LoVo (cell line): ENCODE results near the gene IFITM10.
"Not testable (repeated sequence)": the region's sequence is repeated elsewhere in the genome, so short reads cannot be mapped to it uniquely, and the experiment has no call there.

Experiments
- DNase-seq: peaks from one replicate; pipeline ENCODE4 v3.0.0-alpha.2; 2016; ENCODE audit warnings: low spot score

The IFITM10 gene

DNA sequence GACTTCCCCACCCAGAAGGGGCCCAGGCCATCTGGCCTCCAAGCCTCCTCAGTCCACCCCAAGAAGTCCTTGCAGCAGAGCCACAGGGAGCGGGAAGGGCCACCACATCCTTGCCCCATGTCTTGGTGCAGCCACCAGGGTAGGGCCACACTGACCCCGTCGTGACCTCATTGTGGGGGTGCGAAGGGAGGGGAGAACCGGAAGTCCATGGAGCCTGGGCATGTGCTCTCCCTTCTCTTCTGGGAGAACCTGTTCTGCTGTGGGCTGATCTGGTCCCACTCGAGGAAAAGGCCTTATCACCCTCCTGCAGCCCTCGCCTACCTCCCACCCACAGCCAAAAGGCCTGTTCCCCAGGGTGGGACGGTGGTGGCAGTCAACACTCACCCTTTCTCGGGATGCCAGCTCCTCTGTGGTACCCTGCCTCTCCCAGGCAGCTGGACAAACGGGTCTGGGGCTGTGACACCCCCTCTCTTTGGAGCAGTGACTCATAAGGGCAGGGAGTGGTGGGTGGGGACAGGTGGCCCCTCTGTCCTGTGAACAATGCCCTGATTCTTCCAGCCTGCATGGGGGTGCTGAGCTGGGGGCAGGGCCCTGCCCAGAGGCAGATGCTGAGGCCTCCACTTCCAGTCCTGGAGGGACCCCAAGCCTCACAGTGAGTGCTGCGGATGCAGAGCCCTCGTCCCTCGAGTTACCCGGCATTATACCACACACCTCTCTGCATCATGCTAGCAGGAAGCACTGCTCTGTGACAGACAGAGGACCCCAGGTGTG is 27.9 kb upstream of the IFITM10 start:
- DNase-seq = no peak

DNA sequence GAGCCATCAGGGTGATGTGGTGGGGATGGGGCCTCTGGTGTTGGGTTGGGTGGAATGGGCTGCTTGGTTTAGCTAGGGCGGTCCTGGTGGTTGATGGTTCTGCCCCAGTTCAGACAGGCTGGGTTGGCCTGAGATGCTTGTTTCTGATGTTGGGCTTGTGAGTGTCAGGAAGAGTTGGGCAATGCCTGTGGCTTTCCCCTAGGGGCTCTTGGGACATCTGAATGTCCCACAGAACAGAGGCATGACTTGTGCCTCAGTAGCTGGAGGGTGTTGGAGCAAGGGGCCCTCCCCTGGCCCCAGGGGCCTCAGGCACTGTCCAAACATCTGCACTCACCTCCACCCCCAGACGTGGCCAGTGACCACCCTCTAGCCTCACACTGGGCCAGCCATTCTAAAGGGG is 27.3 kb upstream of the IFITM10 start:
- no peak for DNase-seq

DNA sequence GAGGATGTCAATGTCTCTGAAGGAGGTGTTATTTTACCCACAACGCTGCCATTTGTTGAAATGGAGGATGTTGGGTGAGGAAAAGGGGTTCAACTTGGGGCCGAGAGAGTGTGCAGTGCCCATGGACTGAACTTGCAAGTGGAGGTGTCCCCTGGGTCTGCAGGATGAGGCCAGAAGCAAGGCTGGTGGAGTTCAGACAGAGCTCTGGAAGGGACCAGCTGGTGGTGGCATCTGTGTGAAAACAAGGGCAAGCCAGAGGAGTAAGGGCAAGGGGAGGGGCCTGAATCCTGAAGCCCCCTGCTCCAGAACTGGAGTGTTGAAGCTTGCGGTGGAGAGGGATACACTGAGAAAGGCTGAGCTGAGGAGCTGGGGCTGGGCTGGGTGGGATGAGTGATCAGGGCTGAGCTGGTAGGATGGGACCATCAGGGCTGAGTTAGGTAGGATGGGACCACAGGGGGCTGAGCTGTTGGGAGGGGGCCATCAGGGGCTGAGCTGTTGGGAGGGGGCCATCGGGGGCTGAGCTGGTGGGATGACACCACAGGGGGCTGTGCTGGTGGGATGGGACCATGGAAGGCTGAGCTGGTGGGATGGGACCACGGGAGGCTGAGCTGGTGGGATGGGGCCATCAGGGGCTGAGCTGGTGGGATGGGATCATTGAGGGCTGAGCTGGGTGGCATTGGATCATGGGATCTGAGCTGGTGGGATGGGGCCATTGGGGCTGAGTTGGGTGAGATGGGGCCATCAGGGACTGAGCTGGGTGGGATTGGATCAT is 26.7 kb upstream of the IFITM10 start:
- no peak for DNase-seq

DNA sequence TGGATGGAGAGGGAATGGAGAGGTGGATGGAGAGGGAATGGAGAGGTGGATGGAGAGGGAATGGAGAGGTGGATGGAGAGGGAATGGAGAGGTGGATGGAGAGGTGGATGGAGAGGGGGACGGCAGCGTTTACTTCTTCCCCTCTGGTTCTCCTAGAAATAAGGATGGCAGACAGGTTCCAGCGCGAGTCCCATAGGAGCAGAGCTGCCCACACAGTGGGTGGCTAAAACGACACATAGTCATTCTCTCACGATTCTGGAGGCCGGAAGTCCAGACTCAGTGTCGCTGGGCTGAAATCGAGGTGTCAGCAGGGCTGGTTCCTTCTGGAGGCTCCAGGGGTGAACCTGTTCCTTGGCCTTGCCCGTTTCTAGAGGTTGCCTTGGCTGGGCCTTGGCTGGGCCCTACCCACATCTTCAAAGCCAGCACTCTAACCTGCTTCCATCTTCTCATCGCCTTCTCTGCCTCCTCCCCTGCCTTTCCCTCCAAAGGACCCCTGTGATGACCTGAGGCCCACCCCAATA is 26.0 kb upstream of the IFITM10 start:
- no peak for DNase-seq

DNA sequence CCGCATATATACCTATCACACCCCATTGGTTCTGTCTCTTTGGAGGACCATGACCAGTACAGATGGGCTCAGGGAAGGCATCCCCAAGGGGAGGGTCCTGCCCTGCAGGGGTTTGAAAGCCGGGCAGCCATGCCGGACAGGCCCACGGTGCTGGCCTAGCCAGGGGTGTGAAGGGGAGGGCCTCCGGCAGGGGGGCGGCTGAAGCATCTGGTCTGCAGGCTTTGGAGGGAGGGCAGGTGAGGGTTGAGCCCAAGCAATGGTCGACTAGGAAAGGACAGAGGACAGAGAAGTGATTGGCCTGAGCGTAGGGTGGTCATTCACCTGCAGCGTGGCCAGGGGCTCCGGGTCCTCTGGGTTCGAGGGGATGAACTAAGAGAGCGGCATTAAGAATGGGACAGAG is 24.5 kb upstream of the IFITM10 start:
- no peak for DNase-seq

DNA sequence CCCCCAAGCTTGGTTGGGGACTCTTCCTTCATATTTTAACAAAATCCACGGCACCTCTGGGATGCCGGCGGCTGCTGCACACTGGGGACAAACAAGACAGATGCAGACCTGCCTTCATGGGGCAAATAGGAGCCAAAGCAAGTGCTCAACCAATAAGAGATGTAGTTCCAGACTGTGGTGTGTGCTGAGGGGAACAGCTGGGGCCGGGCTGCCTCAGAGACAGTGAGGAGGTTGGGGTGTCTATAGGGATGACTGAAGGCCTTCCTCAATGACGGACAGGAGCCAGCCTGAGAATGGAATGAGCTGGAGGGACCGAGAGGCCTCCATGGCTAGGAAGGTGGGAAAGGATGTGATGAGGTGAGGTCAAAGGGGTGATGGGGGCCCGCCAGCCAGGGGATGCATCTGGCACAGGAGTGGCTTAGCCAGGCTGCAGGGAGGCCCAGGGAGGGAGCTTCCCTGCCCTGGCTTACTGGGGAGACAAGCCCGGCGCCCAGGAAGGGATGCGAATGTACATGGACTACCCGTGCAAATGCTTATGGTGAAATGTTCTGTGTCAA is 23.7 kb upstream of the IFITM10 start:
- no peak for DNase-seq

DNA sequence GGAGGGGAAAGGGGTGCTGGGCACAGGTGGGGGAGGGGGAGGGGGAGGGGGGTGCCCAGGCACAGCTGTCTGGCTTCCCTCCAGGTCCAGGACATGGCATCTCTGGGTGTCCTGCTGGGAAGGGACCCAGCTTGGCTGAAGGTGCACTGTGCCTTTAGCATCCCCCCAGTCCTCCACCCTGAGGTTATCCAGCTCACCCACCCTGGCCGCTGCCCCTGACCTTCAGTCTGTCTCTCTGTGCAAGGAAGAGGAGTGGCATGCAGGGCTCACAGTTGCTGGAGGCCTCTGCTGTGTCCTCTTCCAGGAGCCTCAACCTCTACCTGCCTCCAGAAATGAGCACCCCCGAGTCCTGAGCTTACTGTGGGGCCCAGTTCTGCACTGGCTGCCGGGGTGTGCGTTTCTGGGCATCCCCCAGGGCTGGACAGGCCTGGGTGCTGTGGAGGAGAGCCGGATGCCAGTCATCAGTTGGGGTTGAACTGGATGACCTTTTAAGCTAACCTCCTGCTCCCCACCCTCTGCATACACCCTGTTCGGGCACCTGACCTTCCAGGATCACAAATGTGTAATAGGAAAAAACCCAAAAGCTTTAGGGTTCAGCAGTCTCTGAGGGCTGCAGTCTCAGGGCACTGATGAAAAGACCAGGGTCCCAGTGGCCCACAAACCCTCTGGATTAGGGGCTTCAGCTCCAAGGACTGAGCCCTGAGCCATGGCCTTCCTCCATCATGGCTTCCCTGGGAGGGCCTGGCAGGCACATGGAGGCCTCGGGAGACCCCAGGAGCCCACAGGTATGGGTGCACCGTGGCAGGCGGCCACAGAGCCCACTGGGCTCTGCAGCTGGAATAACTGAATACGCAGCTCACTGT is 23.0 kb upstream of the IFITM10 start:
- DNase-seq = no peak

DNA sequence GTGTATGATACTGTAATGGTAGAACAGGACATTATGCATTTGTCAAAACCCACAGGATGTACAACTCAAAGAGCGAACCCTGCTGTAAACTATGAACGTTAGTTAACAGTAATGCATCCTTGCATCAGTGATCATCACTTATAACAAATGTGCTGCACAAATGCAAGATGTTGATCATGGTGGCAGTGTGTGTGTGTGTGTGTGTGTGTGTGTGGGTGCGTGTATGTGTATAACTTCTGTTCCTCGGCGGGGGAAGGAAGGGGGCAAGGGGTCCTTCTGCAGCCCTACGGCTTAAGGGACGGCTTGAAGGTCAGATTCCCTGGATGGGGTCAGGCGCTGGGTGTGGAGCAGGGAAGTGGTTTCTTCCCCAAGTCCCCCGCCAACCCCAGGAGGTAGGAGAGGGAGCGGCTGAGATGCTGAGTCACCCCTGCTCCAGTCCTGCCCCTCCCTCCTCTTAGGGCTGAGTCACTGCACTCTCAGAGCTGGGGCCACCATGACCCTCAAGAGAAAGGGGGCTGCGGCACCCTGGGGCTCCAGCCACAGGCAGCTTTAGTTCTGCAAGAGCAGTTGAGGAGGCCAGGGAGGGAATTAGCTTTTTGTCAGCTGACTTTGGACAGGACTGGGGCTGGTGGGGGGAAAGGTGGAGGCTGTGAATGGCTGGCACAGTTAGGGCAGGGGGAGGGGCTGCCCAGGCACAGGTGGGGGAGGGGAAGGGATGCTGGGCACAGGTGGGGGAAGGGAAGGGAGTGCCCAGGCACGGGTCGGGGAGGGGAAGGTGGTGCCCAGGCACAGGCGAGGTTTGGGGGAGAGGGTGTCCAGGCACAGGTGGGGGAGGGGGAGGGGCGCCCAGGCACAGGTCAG is 22.1 kb upstream of the IFITM10 start:
- DNase-seq = peak; percentile 85

DNA sequence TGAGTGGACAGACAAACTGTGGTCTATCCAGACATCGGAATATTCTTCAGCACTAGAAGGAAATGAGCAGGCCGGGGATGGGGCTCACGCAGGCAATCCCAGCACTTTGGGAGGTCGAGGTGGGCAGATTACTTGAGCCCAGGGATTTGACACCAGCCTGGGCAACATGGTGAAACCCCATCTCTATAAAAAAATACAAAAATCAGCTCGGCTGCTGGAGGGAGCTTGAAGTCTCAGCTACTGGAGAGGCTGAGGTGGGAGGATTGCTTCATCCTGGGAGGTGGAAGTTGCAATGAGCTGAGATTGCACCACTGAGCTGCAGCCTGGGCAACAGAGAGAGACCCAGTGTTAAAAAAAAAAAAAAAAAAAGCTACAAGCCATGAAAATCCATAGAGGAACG is 21.3 kb upstream of the IFITM10 start:
- DNase-seq = no peak

DNA sequence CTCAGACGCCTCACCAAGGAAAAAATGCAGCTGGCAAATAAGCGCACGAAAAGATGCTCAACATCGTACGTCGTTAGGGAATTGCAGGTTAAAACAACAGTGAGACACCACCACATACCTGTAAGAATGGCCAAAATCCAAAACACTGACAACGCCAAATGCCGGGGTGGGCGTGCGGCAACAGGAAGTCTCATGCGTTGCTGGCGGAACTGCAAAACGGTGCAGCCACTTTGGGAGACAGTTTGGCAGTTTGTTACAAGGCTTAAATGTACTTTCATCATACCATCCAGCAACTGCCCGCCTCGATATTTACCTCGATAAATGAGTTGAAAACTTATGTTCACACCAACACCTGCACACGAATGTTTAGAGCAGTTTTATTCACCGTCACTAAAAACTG is 20.9 kb upstream of the IFITM10 start:
- DNase-seq = no peak

DNA sequence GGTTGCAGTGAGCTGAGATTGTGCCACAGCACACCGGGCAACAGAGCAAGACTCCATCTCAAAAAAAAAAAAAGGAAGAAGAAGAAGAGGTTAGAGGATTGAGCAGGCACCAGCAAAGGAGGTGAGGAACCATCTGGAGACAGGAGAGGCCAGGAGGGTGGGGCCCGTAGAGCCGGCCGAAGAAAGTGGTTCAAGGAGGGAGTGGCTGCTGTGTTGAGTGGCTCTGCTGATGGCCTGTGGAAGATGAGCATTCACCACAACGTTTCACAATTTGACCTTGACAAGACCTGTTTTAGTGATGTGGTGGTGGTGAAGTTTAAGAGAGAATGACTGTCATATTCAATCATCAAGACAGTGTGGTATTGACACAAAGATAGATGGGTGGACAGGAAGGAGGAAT is 20.1 kb upstream of the IFITM10 start:
- peak; percentile 16 for DNase-seq

DNA sequence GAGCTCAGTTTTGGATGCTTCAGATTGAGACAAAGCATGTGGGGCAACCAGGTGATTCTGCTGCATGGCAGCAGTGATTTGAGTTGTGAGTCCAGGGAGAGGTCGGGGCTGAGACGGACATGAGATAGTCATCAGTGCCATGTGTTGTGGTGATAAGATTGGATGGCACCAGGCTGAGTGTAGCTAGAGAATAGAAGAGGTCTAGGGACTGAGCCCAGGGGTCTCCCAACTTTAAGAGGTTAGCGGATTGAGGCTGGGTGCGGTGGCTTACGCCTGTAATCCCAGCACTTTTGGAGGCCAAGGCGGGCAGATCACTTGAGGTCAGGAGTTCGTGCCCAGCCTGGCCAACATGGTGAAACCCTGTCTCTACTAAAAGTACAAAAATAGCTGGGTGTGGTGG is 19.7 kb upstream of the IFITM10 start:
- DNase-seq = no peak

DNA sequence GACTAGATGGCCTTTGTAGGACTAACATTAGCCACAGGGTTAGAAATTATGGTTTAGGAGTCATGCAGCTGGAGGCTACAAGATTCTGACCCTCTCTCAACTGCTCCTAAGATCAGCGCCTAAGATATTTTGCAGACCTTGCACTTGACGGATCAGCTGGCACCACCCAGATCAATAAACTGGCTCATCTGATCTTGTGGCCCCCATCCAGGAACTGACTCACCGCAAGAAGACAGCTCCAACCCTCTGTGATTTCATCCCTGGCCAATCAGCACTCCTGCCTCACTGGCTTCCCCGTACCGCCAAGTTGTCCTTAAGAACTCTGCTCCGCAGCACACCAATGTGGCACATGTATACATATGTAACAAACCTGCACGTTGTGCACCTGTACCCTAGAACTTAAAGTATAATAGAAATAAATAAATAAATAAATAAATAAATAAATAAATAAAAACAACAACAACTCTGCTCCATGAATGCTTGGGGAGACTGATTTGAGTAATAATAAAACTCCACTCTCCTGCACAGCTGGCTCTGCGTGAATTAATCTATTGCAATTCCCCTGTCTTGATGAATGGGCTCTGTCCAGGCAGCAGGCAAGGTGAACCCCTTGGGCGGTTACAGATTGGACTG is 19.0 kb upstream of the IFITM10 start:
- not testable (repeated sequence) for DNase-seq

DNA sequence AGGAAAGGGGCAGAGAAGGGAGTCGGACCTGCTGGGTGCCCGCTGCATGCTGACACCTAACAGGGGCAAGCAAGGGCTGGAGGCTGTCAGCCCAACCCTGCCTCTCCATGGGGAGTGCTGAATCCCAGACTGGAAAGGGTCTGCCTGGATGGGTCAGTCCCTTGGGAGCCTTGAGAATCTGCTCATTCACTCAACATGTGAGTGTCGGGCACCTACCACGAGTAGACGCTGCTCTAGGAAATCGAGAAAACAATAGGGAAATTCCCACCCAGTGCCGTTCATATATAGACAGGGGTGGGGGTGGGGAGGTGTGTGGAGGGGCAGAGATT is 17.7 kb upstream of the IFITM10 start:
- no peak for DNase-seq

DNA sequence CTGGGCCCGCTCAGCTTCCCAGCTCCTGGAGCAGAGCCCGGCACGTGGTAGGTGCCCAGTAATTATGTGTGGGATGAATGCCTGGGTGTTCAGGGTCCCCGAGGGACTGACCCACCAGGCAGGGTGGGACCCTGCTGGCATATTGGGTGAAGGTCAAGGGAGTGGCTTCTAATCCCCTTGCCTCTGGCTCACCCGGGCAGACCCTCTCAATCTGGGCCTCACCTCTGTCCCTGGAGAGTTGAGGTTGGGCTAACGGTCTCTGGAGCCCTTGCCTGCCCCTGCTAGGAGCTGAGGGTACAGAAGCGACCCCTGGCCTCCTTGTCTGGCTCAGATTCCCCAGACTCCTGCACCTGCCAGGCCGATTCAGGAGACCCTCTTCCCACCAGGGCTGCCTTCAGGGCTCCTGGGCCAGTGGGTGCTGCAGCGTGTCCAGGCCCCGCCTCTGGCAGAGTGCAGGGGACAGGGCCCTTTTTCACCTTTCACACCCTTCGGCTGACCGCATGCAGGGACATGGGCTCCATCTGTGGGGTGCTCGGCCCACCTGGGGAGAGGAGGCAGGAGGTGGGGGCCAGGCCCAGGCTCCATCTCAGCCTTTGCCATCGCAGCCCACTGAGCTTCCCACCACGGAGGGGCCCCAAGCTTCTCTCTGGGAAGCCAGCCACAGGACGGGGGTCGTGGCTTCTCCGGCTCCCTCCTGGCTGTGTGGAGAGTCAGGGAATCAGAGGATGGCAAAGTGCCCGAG is 17.2 kb upstream of the IFITM10 start:
- DNase-seq = no peak

DNA sequence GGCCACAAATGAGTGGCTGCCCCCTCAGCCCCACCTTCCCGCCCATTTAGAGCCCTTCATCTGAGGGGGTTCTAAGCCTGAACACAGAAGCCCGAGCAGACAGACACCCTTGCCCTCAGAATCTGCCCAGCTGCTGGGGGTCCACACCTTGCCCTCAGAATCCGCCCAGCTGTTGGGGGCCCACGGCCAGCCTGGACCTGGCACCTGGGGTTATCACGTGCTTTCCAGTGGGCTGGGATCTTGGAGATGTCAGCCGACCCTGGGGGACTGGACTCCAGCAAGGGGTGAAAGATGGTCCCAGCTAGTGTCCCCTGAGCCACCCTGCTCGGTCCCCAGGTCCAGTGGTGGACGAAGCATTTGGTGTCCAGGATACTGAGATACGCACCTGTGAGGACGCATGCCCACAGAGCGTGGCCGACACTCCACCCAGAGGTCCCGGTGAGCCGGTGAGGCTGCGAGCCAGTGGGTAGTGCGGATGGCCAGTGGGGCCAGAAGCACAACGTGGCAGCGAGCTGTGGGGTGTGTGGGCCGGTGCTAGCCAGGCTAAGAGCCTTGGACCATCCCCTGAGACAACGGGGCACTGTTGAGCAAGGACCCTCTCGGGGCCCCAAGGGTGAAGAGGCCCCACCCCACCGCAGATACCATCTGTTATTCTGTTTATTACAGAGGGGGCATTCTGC is 16.5 kb upstream of the IFITM10 start:
- no peak for DNase-seq

DNA sequence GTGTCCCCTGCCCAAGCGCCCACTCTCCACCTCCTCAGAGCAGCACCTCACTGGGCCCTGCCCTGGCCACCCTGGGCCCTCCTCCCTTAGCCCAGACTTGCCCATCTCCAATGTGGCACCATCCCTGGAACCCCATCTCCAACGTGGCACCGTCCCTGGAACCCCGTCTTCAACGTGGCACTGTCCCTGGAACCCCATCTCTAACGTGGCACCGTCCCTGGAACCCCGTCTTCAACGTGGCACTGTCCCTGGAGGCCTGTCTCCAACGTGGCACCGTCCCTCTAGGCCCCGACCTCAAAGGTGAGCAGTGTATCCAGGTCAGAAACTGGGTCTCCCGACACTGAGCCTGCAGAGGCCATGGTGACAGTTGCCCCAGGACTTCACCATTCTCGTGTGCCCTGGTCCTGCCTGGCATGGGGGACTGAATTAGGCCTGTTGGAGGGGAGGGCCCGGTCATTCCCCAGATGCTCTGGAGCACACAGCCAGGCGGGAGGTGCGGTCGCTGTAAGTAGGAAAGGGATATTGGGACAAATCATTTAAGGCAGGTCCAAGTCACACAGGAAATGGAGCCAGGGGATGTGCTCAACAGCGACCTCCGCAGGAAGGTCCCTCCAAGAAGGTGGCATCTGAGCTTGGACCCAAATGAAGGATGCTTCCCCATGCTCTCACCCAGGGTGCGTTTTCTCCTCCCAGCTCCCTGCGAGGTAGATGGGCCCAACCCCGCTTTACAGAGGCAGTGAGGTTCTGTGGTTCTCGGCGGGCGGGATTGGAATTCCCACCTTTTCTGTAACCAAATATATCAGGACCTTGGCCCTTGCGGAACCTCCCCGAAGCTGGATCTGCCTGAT is 15.7 kb upstream of the IFITM10 start:
- no peak for DNase-seq
